ENCODE data around the gene VIL1.

VIL1 gene

DNA sequence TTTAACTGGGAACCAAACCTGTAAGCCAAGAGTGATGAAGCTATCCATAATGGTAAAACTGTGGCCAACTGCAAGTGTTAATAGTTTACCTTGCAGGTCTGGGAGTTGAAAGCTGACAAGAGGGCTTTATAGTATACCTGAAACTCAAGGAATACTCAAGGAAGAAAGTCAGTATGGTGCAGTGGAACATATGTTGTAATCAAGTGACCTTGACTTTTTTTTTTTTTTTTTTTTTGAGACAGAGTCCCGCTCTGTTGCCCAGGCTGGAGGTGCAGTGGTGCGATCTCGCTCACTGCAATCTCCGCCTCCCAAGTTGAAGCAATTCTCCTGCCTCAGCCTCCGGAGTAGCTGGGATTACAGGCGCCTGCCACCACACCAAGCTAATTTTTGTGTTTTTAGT is 27.6 kb downstream of the VIL1 start:
- TF ChIP-seq GABPA (IDR thresholded peaks at IDR 0.05; ENCODE audit: low read depth) = no peak
- no peak for TF ChIP-seq POLR2AphosphoS5 (IDR thresholded peaks at IDR 0.05; ENCODE audit: low read depth)
- TF ChIP-seq, protein P1, sequence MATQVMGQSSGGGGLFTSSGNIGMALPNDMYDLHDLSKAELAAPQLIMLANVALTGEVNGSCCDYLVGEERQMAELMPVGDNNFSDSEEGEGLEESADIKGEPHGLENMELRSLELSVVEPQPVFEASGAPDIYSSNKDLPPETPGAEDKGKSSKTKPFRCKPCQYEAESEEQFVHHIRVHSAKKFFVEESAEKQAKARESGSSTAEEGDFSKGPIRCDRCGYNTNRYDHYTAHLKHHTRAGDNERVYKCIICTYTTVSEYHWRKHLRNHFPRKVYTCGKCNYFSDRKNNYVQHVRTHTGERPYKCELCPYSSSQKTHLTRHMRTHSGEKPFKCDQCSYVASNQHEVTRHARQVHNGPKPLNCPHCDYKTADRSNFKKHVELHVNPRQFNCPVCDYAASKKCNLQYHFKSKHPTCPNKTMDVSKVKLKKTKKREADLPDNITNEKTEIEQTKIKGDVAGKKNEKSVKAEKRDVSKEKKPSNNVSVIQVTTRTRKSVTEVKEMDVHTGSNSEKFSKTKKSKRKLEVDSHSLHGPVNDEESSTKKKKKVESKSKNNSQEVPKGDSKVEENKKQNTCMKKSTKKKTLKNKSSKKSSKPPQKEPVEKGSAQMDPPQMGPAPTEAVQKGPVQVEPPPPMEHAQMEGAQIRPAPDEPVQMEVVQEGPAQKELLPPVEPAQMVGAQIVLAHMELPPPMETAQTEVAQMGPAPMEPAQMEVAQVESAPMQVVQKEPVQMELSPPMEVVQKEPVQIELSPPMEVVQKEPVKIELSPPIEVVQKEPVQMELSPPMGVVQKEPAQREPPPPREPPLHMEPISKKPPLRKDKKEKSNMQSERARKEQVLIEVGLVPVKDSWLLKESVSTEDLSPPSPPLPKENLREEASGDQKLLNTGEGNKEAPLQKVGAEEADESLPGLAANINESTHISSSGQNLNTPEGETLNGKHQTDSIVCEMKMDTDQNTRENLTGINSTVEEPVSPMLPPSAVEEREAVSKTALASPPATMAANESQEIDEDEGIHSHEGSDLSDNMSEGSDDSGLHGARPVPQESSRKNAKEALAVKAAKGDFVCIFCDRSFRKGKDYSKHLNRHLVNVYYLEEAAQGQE (IDR thresholded peaks at IDR 0.05; ENCODE audit: insufficient replicate concordance, low read depth) = no peak
- no peak for TF ChIP-seq SPI1 (IDR thresholded peaks at IDR 0.05; ENCODE audit: borderline replicate concordance, low read depth)
- TF ChIP-seq, protein P2, sequence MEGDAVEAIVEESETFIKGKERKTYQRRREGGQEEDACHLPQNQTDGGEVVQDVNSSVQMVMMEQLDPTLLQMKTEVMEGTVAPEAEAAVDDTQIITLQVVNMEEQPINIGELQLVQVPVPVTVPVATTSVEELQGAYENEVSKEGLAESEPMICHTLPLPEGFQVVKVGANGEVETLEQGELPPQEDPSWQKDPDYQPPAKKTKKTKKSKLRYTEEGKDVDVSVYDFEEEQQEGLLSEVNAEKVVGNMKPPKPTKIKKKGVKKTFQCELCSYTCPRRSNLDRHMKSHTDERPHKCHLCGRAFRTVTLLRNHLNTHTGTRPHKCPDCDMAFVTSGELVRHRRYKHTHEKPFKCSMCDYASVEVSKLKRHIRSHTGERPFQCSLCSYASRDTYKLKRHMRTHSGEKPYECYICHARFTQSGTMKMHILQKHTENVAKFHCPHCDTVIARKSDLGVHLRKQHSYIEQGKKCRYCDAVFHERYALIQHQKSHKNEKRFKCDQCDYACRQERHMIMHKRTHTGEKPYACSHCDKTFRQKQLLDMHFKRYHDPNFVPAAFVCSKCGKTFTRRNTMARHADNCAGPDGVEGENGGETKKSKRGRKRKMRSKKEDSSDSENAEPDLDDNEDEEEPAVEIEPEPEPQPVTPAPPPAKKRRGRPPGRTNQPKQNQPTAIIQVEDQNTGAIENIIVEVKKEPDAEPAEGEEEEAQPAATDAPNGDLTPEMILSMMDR (IDR thresholded peaks at IDR 0.05; ENCODE audit: insufficient read depth, low read length) = no peak
- Histone ChIP-seq H3K27ac (replicated peaks) (no peak overlapping the region), H3K27me3 (ENCODE audit: insufficient read depth, poor library complexity, severe bottlenecking) (no peaks in the 10 kb centered on the region), H3K4me3 (replicated peaks; ENCODE audit: insufficient read depth, low read length) (no peak overlapping the region)
- DNase-seq (ENCODE audit: low read depth in 1 of 2, low spot score in 1 of 2) = no peak

DNA sequence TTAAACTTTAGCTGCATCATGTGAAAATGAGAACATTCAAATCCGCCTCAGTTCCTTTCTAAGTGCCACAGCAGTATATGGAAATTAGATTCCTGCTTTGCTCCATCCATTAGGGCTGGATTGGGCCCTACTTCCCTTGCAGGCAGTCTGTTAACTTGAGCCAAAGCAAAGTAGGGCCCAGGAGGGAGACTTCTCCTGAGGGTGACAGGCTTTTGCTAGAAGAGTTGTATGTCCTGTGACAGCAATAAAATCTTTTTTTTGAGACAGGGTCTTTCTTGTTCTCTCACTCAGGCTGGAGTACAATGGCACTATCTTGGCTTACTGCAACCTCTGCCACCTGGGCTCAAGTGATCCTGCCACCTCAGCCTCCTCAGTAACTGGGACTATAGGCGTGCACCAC is 28.1 kb downstream of the VIL1 start:
- Histone ChIP-seq H3K27me3 (ENCODE audit: insufficient read depth, poor library complexity, severe bottlenecking) (no peaks in the 10 kb centered on the region), H3K27ac (replicated peaks) (no peak overlapping the region), H3K4me3 (replicated peaks; ENCODE audit: insufficient read depth, low read length) (no peak overlapping the region)
- TF ChIP-seq, protein P1 (IDR thresholded peaks at IDR 0.05; ENCODE audit: insufficient replicate concordance, low read depth) = no peak
- TF ChIP-seq SPI1 (IDR thresholded peaks at IDR 0.05; ENCODE audit: borderline replicate concordance, low read depth) = no peak
- DNase-seq (ENCODE audit: low read depth in 1 of 2, low spot score in 1 of 2) = no peak

DNA sequence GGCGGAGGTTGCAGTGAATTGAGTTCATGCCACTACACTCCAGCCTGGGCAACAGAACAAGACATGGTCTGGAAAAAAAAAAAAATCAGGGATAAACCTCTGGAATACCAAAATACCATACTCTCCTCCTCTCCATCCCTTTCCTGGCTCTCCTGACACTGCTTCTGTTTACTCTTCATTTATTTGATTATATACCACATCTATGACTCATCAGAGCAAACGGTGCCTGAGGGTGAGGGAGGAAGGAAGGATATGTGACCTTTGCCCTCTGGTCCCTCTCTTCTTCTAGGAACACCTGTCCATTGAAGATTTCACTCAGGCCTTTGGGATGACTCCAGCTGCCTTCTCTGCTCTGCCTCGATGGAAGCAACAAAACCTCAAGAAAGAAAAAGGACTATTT is 30.0 kb downstream of the VIL1 start:
- no peaks in the 10 kb centered on the region for H3K27me3 ChIP-seq (ENCODE audit: insufficient read depth, poor library complexity, severe bottlenecking)
- TF ChIP-seq POLR2AphosphoS5 (IDR thresholded peaks at IDR 0.05; ENCODE audit: low read depth) (no peak), GABPA (IDR thresholded peaks at IDR 0.05; ENCODE audit: low read depth) (no peak), SPI1 (IDR thresholded peaks at IDR 0.05; ENCODE audit: borderline replicate concordance, low read depth) (no peak)
- TF ChIP-seq, protein P1 (IDR thresholded peaks at IDR 0.05; ENCODE audit: insufficient replicate concordance, low read depth) = no peak
- TF ChIP-seq, protein P2 (IDR thresholded peaks at IDR 0.05; ENCODE audit: insufficient read depth, low read length) = no peak
- no peak overlapping the region for H3K4me3 ChIP-seq (replicated peaks; ENCODE audit: insufficient read depth, low read length)
- no peak for DNase-seq (ENCODE audit: low read depth in 1 of 2, low spot score in 1 of 2)
- H3K27ac ChIP-seq (replicated peaks) = no peak overlapping the region

DNA sequence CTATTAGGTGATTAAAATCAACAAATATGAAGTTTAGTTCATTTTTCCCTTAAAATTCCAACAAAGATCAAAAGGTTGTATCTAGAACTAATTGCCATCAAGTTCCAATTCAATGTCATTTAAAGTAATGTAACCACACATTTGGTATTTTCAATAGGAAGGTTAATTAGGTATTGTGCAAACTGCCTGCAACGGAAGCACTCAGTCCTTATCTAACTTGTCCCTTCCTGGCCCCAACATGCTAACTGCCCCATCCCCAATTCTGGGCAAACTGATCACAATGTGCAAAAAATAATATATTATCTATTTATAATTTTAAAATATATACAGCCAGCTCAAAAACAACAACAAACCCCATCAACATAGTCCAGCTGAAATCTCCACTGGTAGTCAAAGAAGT is 33.2 kb downstream of the VIL1 start:
- no peak for TF ChIP-seq GABPA (IDR thresholded peaks at IDR 0.05; ENCODE audit: low read depth)
- TF ChIP-seq SPI1 (IDR thresholded peaks at IDR 0.05; ENCODE audit: borderline replicate concordance, low read depth) = no peak
- no peak for DNase-seq (ENCODE audit: low read depth in 1 of 2, low spot score in 1 of 2)
- Histone ChIP-seq H3K27me3 (ENCODE audit: insufficient read depth, poor library complexity, severe bottlenecking) (no peaks in the 10 kb centered on the region), H3K27ac (replicated peaks) (no peak overlapping the region), H3K4me3 (replicated peaks; ENCODE audit: insufficient read depth, low read length) (no peak overlapping the region)

Measured in HL-60 (cell line).